IMR-90 (cell line): ENCODE results near the gene SLC2A10. TPM values are rescaled to one million over a fixed set of nuclear protein-coding genes. Genes with fewer than 3 reads are reported as not detected.

Source experiments
- ATAC-seq: fragments of 200-7000 bp; cut with Tn5 transposase; 2 replicates; pipeline ENCODE4 v1.9.1; 2020; ENCODE audit warnings: low read depth, mild to moderate bottlenecking, moderate library complexity
- BruUV-seq: library from RNA; stranded (reverse); fragments of 400-500 nt; replicated peaks from 2 replicates; lab custom pipeline; 2021; lab: Mats Ljungman, UMichigan
- CTCF ChIA-PET: fragments of 300-600 bp; formaldehyde crosslinking; extraction: SDS; loops from one replicate; lab custom pipeline; 2021; ENCODE audit warnings: antibody characterized with exemption; lab: Yijun Ruan, JAX
- POLR2A ChIA-PET: fragments of 300-600 bp; sonication (Branson Sonifier 250); formaldehyde crosslinking; loops from one replicate; lab custom pipeline; 2022; ENCODE audit warnings: antibody characterized with exemption; ENCODE audit not compliant: unreplicated experiment; lab: Charles Lee
- DNase-seq: peaks from one replicate; pipeline ENCODE4 v3.0.0; 2013
- H2AFZ ChIP-seq: replicated peaks from 2 replicates; pipeline ENCODE3; 2013; ENCODE audit warnings: low read length, mild to moderate bottlenecking; ENCODE audit not compliant: poor library complexity
- H2AK5ac ChIP-seq: 2 replicates; pipeline ENCODE4 v1.6.1; 2013; ENCODE audit warnings: low read depth, low read length, inconsistent platforms
- H2AK9ac ChIP-seq: replicated peaks from 2 replicates; pipeline ENCODE3; 2013; ENCODE audit warnings: mild to moderate bottlenecking, low read depth, low read length, moderate library complexity; ENCODE audit not compliant: poor library complexity
- H2BK120ac ChIP-seq: 2 replicates; pipeline ENCODE4 v1.6.1; 2013; ENCODE audit warnings: low read depth, low read length, inconsistent platforms
- H2BK15ac ChIP-seq: 3 replicates; pipeline ENCODE4 v1.6.1; 2013; ENCODE audit warnings: low read depth, low read length, inconsistent platforms
- H2BK20ac ChIP-seq: 2 replicates; pipeline ENCODE4 v1.6.1; 2013; ENCODE audit warnings: low read depth, mild to moderate bottlenecking, inconsistent platforms, low read length, moderate library complexity
- H2BK5ac ChIP-seq: 2 replicates; pipeline ENCODE4 v1.6.1; 2013; ENCODE audit warnings: mild to moderate bottlenecking, low read depth, low read length, inconsistent platforms; ENCODE audit not compliant: poor library complexity, severe bottlenecking
- H3K14ac ChIP-seq: replicated peaks from 2 replicates; pipeline ENCODE4 v1.6.1; 2013; ENCODE audit warnings: low read depth, low read length, inconsistent platforms
- H3K18ac ChIP-seq: 2 replicates; pipeline ENCODE4 v1.6.1; 2013; ENCODE audit warnings: low read depth, low read length, control low read depth
- H3K23ac ChIP-seq: 2 replicates; pipeline ENCODE4 v1.6.1; 2013; ENCODE audit warnings: low read depth, low read length, inconsistent platforms
- H3K27ac ChIP-seq: 2 replicates; pipeline ENCODE4 v1.5.1; 2013; ENCODE audit warnings: mild to moderate bottlenecking, control low read depth, low read length; ENCODE audit not compliant: insufficient read depth
- H3K27me3 ChIP-seq: 2 replicates; pipeline ENCODE4 v1.6.1; 2013; ENCODE audit warnings: low read length; ENCODE audit not compliant: control insufficient read depth, insufficient read depth
- H3K36me3 ChIP-seq: 2 replicates; pipeline ENCODE4 v1.6.1; 2013; ENCODE audit warnings: low read length, mixed read lengths; ENCODE audit not compliant: control insufficient read depth, insufficient read depth
- H3K4ac ChIP-seq: 2 replicates; pipeline ENCODE4 v1.6.1; 2013; ENCODE audit warnings: low read depth, low read length, inconsistent platforms
- H3K4me1 ChIP-seq: 2 replicates; pipeline ENCODE4 v1.6.1; 2013; ENCODE audit warnings: low read length, mixed read lengths; ENCODE audit not compliant: control insufficient read depth, insufficient read depth
- H3K4me2 ChIP-seq: 2 replicates; pipeline ENCODE4 v1.6.1; 2013; ENCODE audit warnings: low read depth, mild to moderate bottlenecking, control low read depth, low read length, moderate library complexity
- H3K4me3 ChIP-seq: 2 replicates; pipeline ENCODE4 v1.5.1; 2013; ENCODE audit warnings: low read depth, mild to moderate bottlenecking, control low read depth, low read length, moderate library complexity; ENCODE audit not compliant: insufficient read depth
- H3K56ac ChIP-seq: 2 replicates; pipeline ENCODE4 v1.6.1; 2013; ENCODE audit warnings: low read length, inconsistent platforms; ENCODE audit not compliant: insufficient read depth; ENCODE audit errors: extremely low read depth
- H3K79me1 ChIP-seq, 2 experiments: 2 replicates each; pipeline ENCODE4 v1.6.1; 2013; ENCODE audit warnings: low read length in 2 of 2, inconsistent platforms in 1 of 2, low read depth in 1 of 2
- H3K9ac ChIP-seq: 2 replicates; pipeline ENCODE4 v1.6.1; 2013; ENCODE audit warnings: low read depth, low read length, control low read depth
- H3K9me1 ChIP-seq: 2 replicates; pipeline ENCODE4 v1.6.1; 2013; ENCODE audit warnings: low read length, inconsistent platforms; ENCODE audit not compliant: insufficient read depth
- H3K9me3 ChIP-seq: 2 replicates; pipeline ENCODE4 v1.6.1; 2013; ENCODE audit warnings: low read length; ENCODE audit not compliant: control insufficient read depth, insufficient read depth
- H4K20me1 ChIP-seq: 2 replicates; pipeline ENCODE4 v1.6.1; 2013; ENCODE audit warnings: low read length, inconsistent platforms; ENCODE audit not compliant: insufficient read depth
- H4K5ac ChIP-seq: 2 replicates; pipeline ENCODE4 v1.6.1; 2013; ENCODE audit warnings: mild to moderate bottlenecking, low read depth, low read length, control low read depth
- H4K8ac ChIP-seq, 2 experiments: 2 replicates each; pipeline ENCODE4 v1.6.1; 2013; ENCODE audit warnings: low read depth in 2 of 2, low read length in 2 of 2, control low read depth in 1 of 2, inconsistent platforms in 1 of 2
- H4K91ac ChIP-seq: 2 replicates; pipeline ENCODE4 v1.6.1; 2013; ENCODE audit warnings: low read depth, low read length, inconsistent platforms; ENCODE audit not compliant: insufficient read depth
- BHLHE40 ChIP-seq: fragments of 150-350 bp; IDR thresholded peaks from 2 replicates; pipeline ENCODE4 v1.6.1; 2016; ENCODE audit warnings: mild to moderate bottlenecking, low read depth, low read length
- CEBPB ChIP-seq: IDR thresholded peaks from 2 replicates; pipeline ENCODE4 v1.6.1; 2012; ENCODE audit warnings: low read depth, low read length, improper control_type of control experiment
- CHD1 ChIP-seq: IDR thresholded peaks from 2 replicates; pipeline ENCODE4 v1.6.1; 2012; ENCODE audit warnings: low read depth, low read length, improper control_type of control experiment
- FOS ChIP-seq: fragments of 150-350 bp; IDR thresholded peaks from 2 replicates; pipeline ENCODE4 v1.6.1; 2016; ENCODE audit warnings: low read depth, low read length
- MAFK ChIP-seq: IDR thresholded peaks from 2 replicates; pipeline ENCODE4 v1.6.1; 2012; ENCODE audit warnings: low read depth, low read length, improper control_type of control experiment
- MAZ ChIP-seq: IDR thresholded peaks from 2 replicates; pipeline ENCODE4 v1.6.1; 2012; ENCODE audit warnings: low read depth, mild to moderate bottlenecking, low read length, improper control_type of control experiment, moderate library complexity, borderline replicate concordance
- MXI1 ChIP-seq: IDR thresholded peaks from 2 replicates; pipeline ENCODE4 v1.6.1; 2012; ENCODE audit warnings: low read depth, mild to moderate bottlenecking, low read length, moderate library complexity, borderline replicate concordance
- NFE2L2 ChIP-seq: fragments of 150-350 bp; IDR thresholded peaks from 2 replicates; pipeline ENCODE4 v1.6.1; 2016; ENCODE audit warnings: low read depth, mild to moderate bottlenecking, low read length
- POLR2A ChIP-seq: IDR thresholded peaks from 2 replicates; pipeline ENCODE4 v1.6.1; 2012; ENCODE audit warnings: mild to moderate bottlenecking, low read depth, low read length
- RAD21 ChIP-seq: IDR thresholded peaks from 2 replicates; pipeline ENCODE4 v1.6.1; 2012; ENCODE audit warnings: low read length, improper control_type of control experiment
- RCOR1 ChIP-seq: IDR thresholded peaks from 2 replicates; pipeline ENCODE4 v1.6.1; 2012; ENCODE audit warnings: mild to moderate bottlenecking, low read length, improper control_type of control experiment; ENCODE audit not compliant: insufficient replicate concordance
- RFX5 ChIP-seq: IDR thresholded peaks from 2 replicates; pipeline ENCODE4 v1.8.0; 2012; ENCODE audit warnings: low read depth, mild to moderate bottlenecking, low read length, moderate library complexity
- SMC3 ChIP-seq: fragments of 150-350 bp; IDR thresholded peaks from 2 replicates; pipeline ENCODE4 v1.6.1; 2016; ENCODE audit warnings: low read depth, mild to moderate bottlenecking, antibody characterized with exemption, low read length, moderate library complexity
- WGBS, 2 experiments: methylation state at CpG; one replicate each; pipeline versions ENCODE4 v1.1.5 to v1.1.7; 2013; ENCODE audit warnings: missing lambda C conversion rate in 2 of 2; ENCODE audit not compliant: insufficient read length in 1 of 2; ENCODE audit errors: extremely low coverage in 2 of 2; 5-methylcytosine and 5-hydroxymethylcytosine counted together
- dilution Hi-C: fragments of 300-500 bp; cut with HindIII; formaldehyde crosslinking; loops from one replicate; pipeline ENCODE4 v1.14.3; 2018; ENCODE audit warnings: low sequenced_read_pairs; ENCODE audit not compliant: unreplicated experiment
- in situ Hi-C: fragments of 300-500 bp; cut with MboI; formaldehyde crosslinking; loops from 3 replicates; pipeline ENCODE4 v1.14.3; 2019; ENCODE audit warnings: low sequenced_read_pairs, inconsistent platforms, mixed read lengths
- intact Hi-C: fragments of 100-400 bp; cut with micrococcal nuclease; formaldehyde crosslinking; loops from 2 replicates; pipeline ENCODE4 v1.10.0; 2022
- polyA plus RNA-seq, 3 experiments: library from polyadenylated mRNA; depleted of rRNA; stranded (reverse); fragments of >200 nt; gene quantifications; 2 replicates each; pipeline ENCODE4 v1.2.3, GENCODE V29; 2012; ENCODE audit warnings: low replicate concordance in 1 of 3
- total RNA-seq: library from RNA; depleted of rRNA; stranded (reverse); fragments of >200 nt; gene quantifications from 2 replicates; pipeline ENCODE4 v1.2.3, GENCODE V29; 2012
- TF ChIP-seq, protein P1 (sequence below): conservative IDR thresholded peaks from 2 replicates; pipeline ENCODE4 v1.5.1; 2012; ENCODE audit warnings: mild to moderate bottlenecking, low read depth, low read length, improper control_type of control experiment
- TF ChIP-seq, protein P2 (sequence below): fragments of 150-350 bp; IDR thresholded peaks from 2 replicates; pipeline ENCODE4 v1.6.1; 2016; ENCODE audit warnings: low read depth, mild to moderate bottlenecking, low read length, moderate library complexity, borderline replicate concordance
- TF ChIP-seq, protein P3 (sequence below): fragments of 150-350 bp; IDR thresholded peaks from 2 replicates; pipeline ENCODE4 v1.6.1; 2017; ENCODE audit warnings: mild to moderate bottlenecking, antibody characterized with exemption, low read length, low read depth

SLC2A10 gene
- total and polyA plus RNA-seq, 2 of the 4 experiments (the other 2 are of a cell fraction): 15.2 to 22.0 TPM

DNA sequence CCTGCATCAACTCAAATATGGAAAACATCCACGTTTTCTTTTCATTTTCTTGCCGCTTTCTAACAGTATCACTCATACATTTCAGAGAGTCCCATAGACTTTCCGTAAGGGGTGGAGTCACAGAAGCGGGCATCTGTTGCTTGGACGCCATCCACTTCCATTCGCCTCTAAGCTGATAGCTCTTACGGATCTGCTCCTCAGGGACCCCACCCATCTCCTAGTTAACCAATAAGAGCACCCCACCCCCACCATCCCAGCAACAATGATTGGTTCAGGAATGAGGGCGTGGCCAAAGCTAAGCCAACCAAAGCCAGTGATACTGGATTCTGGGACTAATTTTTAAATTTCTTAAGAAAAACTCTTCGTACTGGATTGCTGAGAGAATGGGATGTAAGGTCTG lies 42.4 kb downstream of the SLC2A10 start:
- BruUV-seq: no TSS peak
- intact Hi-C loops: loop anchor here (1.0 to 5.0 kb wide), 2 partner anchors 231 to 520 kb away; no protein-coding TSS in a partner anchor

More for the DNA sequence above, 42.4 kb downstream of the SLC2A10 start:
- Histone ChIP-seq H3K27me3 (no peaks in the 10 kb centered on the region), H3K27ac (no peak overlapping the region), H3K56ac (no peak overlapping the region), H2BK15ac (no peak overlapping the region), H4K5ac (no peak overlapping the region), H2AK5ac (no peak overlapping the region), H2AK9ac (no peak overlapping the region), H2BK5ac (no peak overlapping the region), H3K4me2 (no peak overlapping the region), H4K8ac (no peak overlapping the region), H4K91ac (no peak overlapping the region), H3K9ac (no peak overlapping the region), H2AFZ (no peak overlapping the region), H3K4me3 (no peak overlapping the region), H3K23ac (no peak overlapping the region), H2BK20ac (no peak overlapping the region), H3K4ac (no peak overlapping the region), H4K20me1 (no peaks in the 10 kb centered on the region), H3K9me3 (no peaks in the 10 kb centered on the region), H3K36me3 (no peaks in the 10 kb centered on the region), H3K4me1 (no peaks in the 10 kb centered on the region), H3K14ac (no peak overlapping the region), H3K79me1 (no peaks in the 10 kb centered on the region), H2BK120ac (no peak overlapping the region), H3K9me1 (peaks cover 3% of the 10 kb centered on the region; the same call in 1 of the 2 replicates), H3K18ac (no peak overlapping the region)
- TF ChIP-seq MAZ (no peak), RCOR1 (no peak), RAD21 (no peak), FOS (no peak), BHLHE40 (no peak), NFE2L2 (no peak), RFX5 (no peak), CHD1 (no peak), MAFK (no peak), CEBPB (no peak), SMC3 (no peak), MXI1 (no peak), POLR2A (no peak)
- TF ChIP-seq, protein P1, sequence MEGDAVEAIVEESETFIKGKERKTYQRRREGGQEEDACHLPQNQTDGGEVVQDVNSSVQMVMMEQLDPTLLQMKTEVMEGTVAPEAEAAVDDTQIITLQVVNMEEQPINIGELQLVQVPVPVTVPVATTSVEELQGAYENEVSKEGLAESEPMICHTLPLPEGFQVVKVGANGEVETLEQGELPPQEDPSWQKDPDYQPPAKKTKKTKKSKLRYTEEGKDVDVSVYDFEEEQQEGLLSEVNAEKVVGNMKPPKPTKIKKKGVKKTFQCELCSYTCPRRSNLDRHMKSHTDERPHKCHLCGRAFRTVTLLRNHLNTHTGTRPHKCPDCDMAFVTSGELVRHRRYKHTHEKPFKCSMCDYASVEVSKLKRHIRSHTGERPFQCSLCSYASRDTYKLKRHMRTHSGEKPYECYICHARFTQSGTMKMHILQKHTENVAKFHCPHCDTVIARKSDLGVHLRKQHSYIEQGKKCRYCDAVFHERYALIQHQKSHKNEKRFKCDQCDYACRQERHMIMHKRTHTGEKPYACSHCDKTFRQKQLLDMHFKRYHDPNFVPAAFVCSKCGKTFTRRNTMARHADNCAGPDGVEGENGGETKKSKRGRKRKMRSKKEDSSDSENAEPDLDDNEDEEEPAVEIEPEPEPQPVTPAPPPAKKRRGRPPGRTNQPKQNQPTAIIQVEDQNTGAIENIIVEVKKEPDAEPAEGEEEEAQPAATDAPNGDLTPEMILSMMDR: no peak
- TF ChIP-seq, protein P2, sequence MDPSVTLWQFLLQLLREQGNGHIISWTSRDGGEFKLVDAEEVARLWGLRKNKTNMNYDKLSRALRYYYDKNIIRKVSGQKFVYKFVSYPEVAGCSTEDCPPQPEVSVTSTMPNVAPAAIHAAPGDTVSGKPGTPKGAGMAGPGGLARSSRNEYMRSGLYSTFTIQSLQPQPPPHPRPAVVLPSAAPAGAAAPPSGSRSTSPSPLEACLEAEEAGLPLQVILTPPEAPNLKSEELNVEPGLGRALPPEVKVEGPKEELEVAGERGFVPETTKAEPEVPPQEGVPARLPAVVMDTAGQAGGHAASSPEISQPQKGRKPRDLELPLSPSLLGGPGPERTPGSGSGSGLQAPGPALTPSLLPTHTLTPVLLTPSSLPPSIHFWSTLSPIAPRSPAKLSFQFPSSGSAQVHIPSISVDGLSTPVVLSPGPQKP: no peak
- TF ChIP-seq, protein P3, sequence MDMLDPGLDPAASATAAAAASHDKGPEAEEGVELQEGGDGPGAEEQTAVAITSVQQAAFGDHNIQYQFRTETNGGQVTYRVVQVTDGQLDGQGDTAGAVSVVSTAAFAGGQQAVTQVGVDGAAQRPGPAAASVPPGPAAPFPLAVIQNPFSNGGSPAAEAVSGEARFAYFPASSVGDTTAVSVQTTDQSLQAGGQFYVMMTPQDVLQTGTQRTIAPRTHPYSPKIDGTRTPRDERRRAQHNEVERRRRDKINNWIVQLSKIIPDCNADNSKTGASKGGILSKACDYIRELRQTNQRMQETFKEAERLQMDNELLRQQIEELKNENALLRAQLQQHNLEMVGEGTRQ: no peak
- ATAC-seq (no peak), DNase-seq (no peak)
- dilution Hi-C loops (no loop called here), in situ Hi-C loops (loop anchor here (10.0 to 25.0 kb wide), 3 partner anchors 260 to 873 kb away; no protein-coding TSS in a partner anchor)
- ChIA-PET POLR2A (no interaction called here), CTCF (no interaction called here)
- WGBS, 2 experiments: no CpG with 5 or more reads among the region's 9 CpGs
